Neural progenitor cell (in vitro differentiated cells): ENCODE measurements around the gene TMEM108. TPM values are rescaled to one million over a fixed set of nuclear protein-coding genes. Genes with fewer than 3 reads are reported as not detected.

ENCODE experiments used
- DNase-seq: peaks from one replicate; pipeline ENCODE4 v3.0.0-alpha.2; 2016; ENCODE audit warnings: low spot score
- H2AFZ ChIP-seq: fragments of 200-600 bp; sonication (generic); replicated peaks from 2 replicates; pipeline ENCODE4 v1.6.1; 2016; ENCODE audit warnings: antibody characterized with exemption
- H3F3A ChIP-seq: fragments of 200-600 bp; sonication (generic); 2 replicates; pipeline ENCODE4 v1.6.1; 2016; ENCODE audit warnings: antibody characterized with exemption, low read depth
- H3K27ac ChIP-seq: fragments of 200-600 bp; sonication (generic); 2 replicates; pipeline ENCODE4 v1.5.1; 2016; ENCODE audit warnings: mild to moderate bottlenecking
- H3K27me3 ChIP-seq: fragments of 200-600 bp; sonication (generic); 2 replicates; pipeline ENCODE4 v1.6.1; 2016; ENCODE audit warnings: mild to moderate bottlenecking, moderate library complexity
- H3K36me3 ChIP-seq: fragments of 200-600 bp; sonication (generic); 2 replicates; pipeline ENCODE4 v1.5.1; 2016
- H3K4me1 ChIP-seq: fragments of 200-600 bp; sonication (generic); 2 replicates; pipeline ENCODE4 v1.6.1; 2016; ENCODE audit warnings: mixed run types
- H3K4me2 ChIP-seq: fragments of 200-600 bp; sonication (generic); 2 replicates; pipeline ENCODE4 v1.6.1; 2016
- H3K4me3 ChIP-seq: fragments of 200-600 bp; sonication (generic); 2 replicates; pipeline ENCODE4 v1.5.1; 2016
- H3K79me2 ChIP-seq: fragments of 200-600 bp; sonication (generic); 2 replicates; pipeline ENCODE4 v1.6.1; 2016; ENCODE audit warnings: low read depth
- H3K9ac ChIP-seq: fragments of 200-600 bp; sonication (generic); 2 replicates; pipeline ENCODE4 v1.6.1; 2016
- H3K9me3 ChIP-seq: fragments of 200-600 bp; sonication (generic); 2 replicates; pipeline ENCODE4 v1.5.1; 2016; ENCODE audit warnings: low read depth
- H4K20me1 ChIP-seq: fragments of 200-600 bp; sonication (generic); 2 replicates; pipeline ENCODE4 v1.6.1; 2016; ENCODE audit warnings: low read depth
- H3K27ac Mint-ChIP-seq: 3 replicates; pipeline ENCODE4 v1.8.0; 2021; ENCODE audit warnings: mixed read lengths
- H3K27me3 Mint-ChIP-seq: 2 replicates; pipeline ENCODE4 v1.8.0; 2022; ENCODE audit warnings: low read depth, mild to moderate bottlenecking, inconsistent platforms, moderate library complexity, mixed read lengths; ENCODE audit not compliant: insufficient read depth
- H3K36me3 Mint-ChIP-seq: 3 replicates; pipeline ENCODE4 v1.8.0; 2021; ENCODE audit warnings: mixed read lengths
- H3K4me1 Mint-ChIP-seq: 3 replicates; pipeline ENCODE4 v1.8.0; 2021; ENCODE audit warnings: mixed read lengths
- H3K4me3 Mint-ChIP-seq: 3 replicates; pipeline ENCODE4 v1.8.0; 2021; ENCODE audit warnings: mild to moderate bottlenecking, moderate library complexity, mixed read lengths
- H3K9me3 Mint-ChIP-seq: 3 replicates; pipeline ENCODE4 v1.8.0; 2020; ENCODE audit warnings: mixed read lengths
- CTCF ChIP-seq: fragments of 200-600 bp; sonication (generic); IDR thresholded peaks from 2 replicates; pipeline ENCODE4 v1.5.1; 2017; ENCODE audit warnings: antibody characterized with exemption, mild to moderate bottlenecking
- EZH2 ChIP-seq: fragments of 200-600 bp; sonication (generic); IDR thresholded peaks from 2 replicates; pipeline ENCODE4 v1.6.1; 2017; ENCODE audit warnings: antibody characterized with exemption, mild to moderate bottlenecking, moderate library complexity
- EZH2phosphoT487 ChIP-seq: fragments of 200-600 bp; sonication (generic); IDR thresholded peaks from 2 replicates; pipeline ENCODE4 v1.6.1; 2017; ENCODE audit warnings: antibody characterized with exemption
- total RNA-seq: library from RNA; depleted of rRNA; stranded (reverse); fragments of >200 nt; gene quantifications from 2 replicates; pipeline ENCODE4 v1.2.3, GENCODE V29; 2015; ENCODE audit warnings: low replicate concordance

The TMEM108 gene
- total RNA-seq, 1 donor from 2014 or later, result 4.8 TPM

- no peaks in the 10 kb centered on the region for H3K79me2 ChIP-seq
- peaks cover 9% of the 10 kb centered on the region for H3K4me1 ChIP-seq
- no peak for TF ChIP-seq EZH2phosphoT487
- TF ChIP-seq EZH2, result no peak
- TF ChIP-seq CTCF, result no peak
- no peaks in the 10 kb centered on the region for H3K9me3 Mint-ChIP-seq
- H3F3A ChIP-seq, result peaks cover 7% of the 10 kb centered on the region
- H3K4me1 Mint-ChIP-seq, result peaks cover 14% of the 10 kb centered on the region
- H3K27ac Mint-ChIP-seq, result peak overlapping the region; percentile 50
- peaks cover 4% of the 10 kb centered on the region for H3K27me3 Mint-ChIP-seq
- H3K27ac ChIP-seq, result no peak overlapping the region
- H3K4me2 ChIP-seq, result no peak overlapping the region
- no peaks in the 10 kb centered on the region for H3K27me3 ChIP-seq
- H3K4me3 ChIP-seq, result no peak overlapping the region
- no peak overlapping the region for H3K9ac ChIP-seq
- H4K20me1 ChIP-seq, result no peaks in the 10 kb centered on the region
- no peak overlapping the region for H3K4me3 Mint-ChIP-seq
- H3K36me3 Mint-ChIP-seq, result peaks cover 5% of the 10 kb centered on the region
- no peak overlapping the region for H2AFZ ChIP-seq
- no peaks in the 10 kb centered on the region for H3K36me3 ChIP-seq
- no peak for DNase-seq
- no peaks in the 10 kb centered on the region for H3K9me3 ChIP-seq
Observed at GRCh38 chr3:133380481-133381225, 342.5 kb downstream of the TMEM108 start.

- H3K4me3 ChIP-seq, result no peak overlapping the region
- peaks cover 13% of the 10 kb centered on the region for H3K4me1 Mint-ChIP-seq
Observed at GRCh38 chr3:133381346-133382109, 343.3 kb downstream of the TMEM108 start.

GRCh38 chr3:133383175-133383574 lies 345.0 kb downstream of the TMEM108 start:
- H3K36me3 Mint-ChIP-seq, result peaks cover 5% of the 10 kb centered on the region
- TF ChIP-seq EZH2, result no peak
- no peak for TF ChIP-seq CTCF
- no peak for TF ChIP-seq EZH2phosphoT487
- no peaks in the 10 kb centered on the region for H3K9me3 ChIP-seq

More at GRCh38 chr3:133381346-133382109, 343.3 kb downstream of the TMEM108 start:
- no peak overlapping the region for H3K4me3 Mint-ChIP-seq
- no peaks in the 10 kb centered on the region for H3F3A ChIP-seq
- DNase-seq, result no peak
- H3K27ac ChIP-seq, result no peak overlapping the region
- H3K9ac ChIP-seq, result no peak overlapping the region
- no peak overlapping the region for H2AFZ ChIP-seq
- H3K4me1 ChIP-seq, result peaks cover 8% of the 10 kb centered on the region
- peaks cover 5% of the 10 kb centered on the region for H3K36me3 Mint-ChIP-seq
- H3K79me2 ChIP-seq, result no peaks in the 10 kb centered on the region
- H3K27me3 Mint-ChIP-seq, result peaks cover 8% of the 10 kb centered on the region
- no peaks in the 10 kb centered on the region for H3K9me3 Mint-ChIP-seq
- TF ChIP-seq CTCF (no peak), EZH2 (no peak), EZH2phosphoT487 (no peak)
- no peak overlapping the region for H3K4me2 ChIP-seq
- no peaks in the 10 kb centered on the region for H3K36me3 ChIP-seq
- no peaks in the 10 kb centered on the region for H4K20me1 ChIP-seq
- no peaks in the 10 kb centered on the region for H3K9me3 ChIP-seq
- H3K27me3 ChIP-seq, result no peaks in the 10 kb centered on the region
- peak overlapping the region; percentile 62 for H3K27ac Mint-ChIP-seq

More at GRCh38 chr3:133383175-133383574, 345.0 kb downstream of the TMEM108 start:
- Mint-ChIP-seq H3K4me3 (no peak overlapping the region), H3K27me3 (peaks cover 8% of the 10 kb centered on the region), H3K9me3 (no peaks in the 10 kb centered on the region), H3K27ac (no peak overlapping the region), H3K4me1 (peaks cover 6% of the 10 kb centered on the region)
- Histone ChIP-seq H3K36me3 (no peaks in the 10 kb centered on the region), H2AFZ (no peak overlapping the region), H4K20me1 (no peaks in the 10 kb centered on the region), H3K27me3 (no peaks in the 10 kb centered on the region), H3K4me1 (peaks cover 8% of the 10 kb centered on the region), H3F3A (no peaks in the 10 kb centered on the region), H3K4me2 (no peak overlapping the region), H3K9ac (no peak overlapping the region), H3K4me3 (no peak overlapping the region), H3K27ac (no peak overlapping the region), H3K79me2 (no peaks in the 10 kb centered on the region)
- no peak for DNase-seq
